ENCODE data around the gene NLK. TPM values are rescaled to one million over a fixed set of nuclear protein-coding genes. Genes with fewer than 3 reads are reported as not detected.
A peak's percentile ranks its signal among the peaks of the same experiment; 100 is the strongest.

NLK gene
- total RNA-seq, 2 donors from 2014 or later, result 15.5 to 30.1 TPM

GRCh38 chr17:28188841-28189263, 146.4 kb downstream of the NLK start:
- 50 to 65% methylated on average over 1 of the region's 1 CpG for WGBS, 2 donors
- ATAC-seq, result peak; percentile 15
- H3K27ac ChIP-seq, result peak overlapping the region in 2 of 4 donors; percentile 9 to 23
- H3K9me3 ChIP-seq, result no peaks in the 10 kb centered on the region
- peaks cover 30% of the 10 kb centered on the region for H3K4me1 ChIP-seq
- TF ChIP-seq CTCF (IDR thresholded peaks at IDR 0.05) (no peak), POLR2A (IDR thresholded peaks at IDR 0.05) (no peak)
- no peak overlapping the region for H3K4me3 ChIP-seq
- intact Hi-C loops (cut with DNase I), result no loop called here
- no peak for DNase-seq
- no peaks in the 10 kb centered on the region for H3K27me3 ChIP-seq
- H3K36me3 ChIP-seq (replicated peaks in 1 of 2; ENCODE audit: insufficient read depth in 1 of 2, low read depth in 2 of 2), result no peaks in the 10 kb centered on the region

DNA sequence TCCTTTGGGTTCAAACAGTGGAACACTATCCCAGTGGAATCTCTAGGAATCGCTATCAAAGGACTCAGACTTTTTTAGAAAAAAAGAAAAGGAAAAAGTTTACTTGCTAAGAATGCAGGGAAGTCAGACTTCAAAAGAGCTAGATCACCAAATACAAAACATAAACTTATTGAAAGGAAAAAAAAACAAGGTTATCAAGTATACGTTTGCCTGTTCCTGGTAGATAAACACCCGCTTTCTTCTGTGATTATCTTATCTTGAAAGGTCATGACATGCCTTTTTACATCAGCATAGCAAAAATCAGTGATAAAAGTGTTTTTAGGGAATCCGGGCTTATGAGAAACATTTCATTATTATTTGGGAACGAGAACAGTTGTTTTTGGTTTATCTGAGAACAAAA, 147.2 kb downstream of the NLK start:
- WGBS, 2 donors, result 21 to 30% methylated on average over 5 of the region's 5 CpGs
- no peak for DNase-seq
- intact Hi-C loops (cut with DNase I), result no loop called here
- Histone ChIP-seq H3K27me3 (no peaks in the 10 kb centered on the region), H3K4me3 (no peak overlapping the region), H3K36me3 (replicated peaks in 1 of 2; ENCODE audit: insufficient read depth in 1 of 2, low read depth in 2 of 2) (no peaks in the 10 kb centered on the region), H3K9me3 (no peaks in the 10 kb centered on the region), H3K27ac (peak overlapping the region in 2 of 4 donors; percentile 23 to 35), H3K4me1 (peaks cover 30% of the 10 kb centered on the region)
- TF ChIP-seq CTCF (IDR thresholded peaks at IDR 0.05), result no peak
- TF ChIP-seq POLR2A (IDR thresholded peaks at IDR 0.05), result no peak
- ATAC-seq, result no peak

GRCh38 chr17:28191018-28191417, 148.5 kb downstream of the NLK start:
- ATAC-seq, result no peak
- TF ChIP-seq CTCF (IDR thresholded peaks at IDR 0.05), result no peak
- no peak for TF ChIP-seq POLR2A (IDR thresholded peaks at IDR 0.05)
- H3K36me3 ChIP-seq (replicated peaks in 1 of 2; ENCODE audit: insufficient read depth in 1 of 2, low read depth in 2 of 2), result no peaks in the 10 kb centered on the region
- H3K9me3 ChIP-seq, result no peaks in the 10 kb centered on the region
- no peaks in the 10 kb centered on the region for H3K27me3 ChIP-seq
- no peak overlapping the region for H3K4me3 ChIP-seq
- intact Hi-C loops (cut with DNase I), result no loop called here
- DNase-seq, result no peak
- WGBS, 2 donors, result 74 to 81% methylated on average over 8 of the region's 8 CpGs
- H3K27ac ChIP-seq, result no peak overlapping the region
- peaks cover 27% of the 10 kb centered on the region for H3K4me1 ChIP-seq

- intact Hi-C loops (cut with DNase I), result no loop called here
- no peak overlapping the region for H3K27ac ChIP-seq
- H3K9me3 ChIP-seq, result no peaks in the 10 kb centered on the region
- H3K36me3 ChIP-seq (replicated peaks in 1 of 2; ENCODE audit: insufficient read depth in 1 of 2, low read depth in 2 of 2), result no peaks in the 10 kb centered on the region
- no peak for ATAC-seq
- H3K4me1 ChIP-seq, result peaks cover 18% of the 10 kb centered on the region
- TF ChIP-seq CTCF (IDR thresholded peaks at IDR 0.05) (no peak), POLR2A (IDR thresholded peaks at IDR 0.05) (no peak)
- H3K4me3 ChIP-seq, result no peak overlapping the region
- peak in 3 of 4 donors; percentile 21 to 53 (median 25) for DNase-seq
- no peaks in the 10 kb centered on the region for H3K27me3 ChIP-seq
- WGBS, 2 donors, result 36 to 54% methylated on average over 3 of the region's 3 CpGs
Measured at GRCh38 chr17:28193241-28193640, 150.8 kb downstream of the NLK start.

GRCh38 chr17:28194382-28194781, 151.9 kb downstream of the NLK start:
- Histone ChIP-seq H3K4me3 (no peak overlapping the region), H3K4me1 (peaks cover 6% of the 10 kb centered on the region), H3K36me3 (replicated peaks in 1 of 2; ENCODE audit: insufficient read depth in 1 of 2, low read depth in 2 of 2) (no peaks in the 10 kb centered on the region), H3K27ac (no peak overlapping the region), H3K9me3 (no peaks in the 10 kb centered on the region), H3K27me3 (no peaks in the 10 kb centered on the region)
- TF ChIP-seq CTCF (IDR thresholded peaks at IDR 0.05) (no peak), POLR2A (IDR thresholded peaks at IDR 0.05) (no peak)
- DNase-seq, result no peak
- no peak for ATAC-seq
- intact Hi-C loops (cut with DNase I), result no loop called here

Data from body of pancreas (tissue), 4 donors.